ENCODE results near the gene PKN2.

The PKN2 gene

DNA sequence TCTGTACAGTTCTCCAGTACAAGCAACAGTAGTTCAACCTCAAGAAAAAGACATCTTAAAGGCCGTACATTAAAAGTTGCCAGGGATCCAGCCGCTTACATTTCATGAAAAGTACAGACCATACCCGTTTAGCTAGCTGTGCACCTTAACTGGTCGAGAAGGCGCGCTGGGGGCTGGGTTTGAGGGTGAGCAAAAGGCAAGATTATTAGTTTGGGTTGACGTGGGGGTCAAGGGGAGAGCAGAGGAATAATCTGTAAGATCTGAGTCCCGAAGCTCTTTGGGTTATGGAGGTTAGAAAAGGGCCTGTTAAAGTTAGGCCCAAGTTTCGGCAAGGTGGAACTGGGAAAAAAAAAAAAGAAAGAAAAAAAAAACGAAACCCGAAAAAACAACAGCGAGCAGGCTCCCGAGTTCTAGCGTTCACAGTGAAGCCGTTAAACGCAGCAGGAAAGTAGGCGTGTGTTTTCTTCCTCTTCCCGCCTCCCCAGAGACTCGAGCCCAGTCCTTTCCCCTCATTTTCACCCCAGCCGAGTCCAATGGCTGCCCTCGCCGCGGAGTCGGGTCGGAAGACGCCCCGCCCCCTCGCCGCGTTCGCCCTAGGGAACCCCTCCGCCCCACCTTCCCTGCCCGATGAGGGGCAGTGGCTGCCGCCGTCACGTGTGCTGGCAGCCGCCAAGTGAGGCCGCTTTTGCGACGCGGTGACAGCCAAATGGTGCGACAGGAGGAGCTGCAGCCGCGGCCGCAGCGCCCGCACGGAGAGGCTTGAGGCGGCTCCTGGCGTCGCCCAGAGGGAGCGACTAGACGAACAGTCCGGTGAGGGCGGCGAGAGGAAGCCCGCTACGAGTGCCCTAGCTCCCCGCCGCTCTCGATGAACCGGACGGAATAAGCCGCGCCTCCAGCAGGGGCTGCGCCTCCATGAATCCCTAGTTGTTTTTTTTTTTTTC lies at the start of gene PKN2:
PKN2 (plus strand) TSS at position 733 of the 941 bp plus-strand sequence. CDS start 308 bp downstream, outside the sequence.
- DNase-seq = peak; percentile 97

- no peak for DNase-seq
Measured at GRCh38 chr1:88634538-88634937, 49.5 kb upstream of the PKN2 start.

DNA sequence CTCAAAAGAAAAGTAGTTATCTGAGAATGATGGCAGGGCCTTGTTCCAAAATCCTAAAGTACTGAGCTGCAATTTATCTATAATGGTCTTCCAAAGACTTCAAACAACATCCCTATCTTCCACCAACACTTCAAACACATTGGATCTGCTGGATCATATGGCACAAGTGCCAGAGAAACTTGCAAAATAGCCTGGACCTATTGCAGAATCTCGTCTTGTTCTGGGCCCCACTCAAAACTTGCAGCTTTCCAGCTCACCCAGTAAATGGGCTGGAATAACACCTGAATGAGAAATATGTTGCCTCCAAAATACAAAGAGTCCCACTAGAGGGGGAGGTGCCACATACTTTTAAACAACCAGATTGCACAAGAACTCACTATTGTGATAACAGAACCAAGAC lies 44.0 kb upstream of the PKN2 start:
- DNase-seq = no peak

DNA sequence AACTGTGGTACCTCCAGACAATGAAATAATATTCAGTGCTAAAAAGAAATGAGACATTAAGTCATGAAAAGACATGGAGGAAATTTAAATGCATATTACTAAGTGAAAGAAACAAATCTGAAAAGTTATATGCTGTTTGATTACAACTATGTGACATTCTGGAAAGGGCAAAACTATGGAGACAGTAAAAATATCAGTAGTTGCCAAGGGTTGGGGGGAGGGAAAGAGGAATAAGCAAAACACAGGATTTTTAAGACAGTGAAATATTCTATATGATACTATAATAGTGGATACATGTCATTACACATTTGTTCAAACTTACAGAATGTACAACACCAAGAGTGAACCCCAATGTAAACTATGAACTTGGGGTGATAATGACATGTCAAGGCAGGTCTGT lies 38.2 kb upstream of the PKN2 start:
- no peak for DNase-seq

- no peak for DNase-seq
Measured at GRCh38 chr1:88646476-88647248, 37.4 kb upstream of the PKN2 start.

DNA sequence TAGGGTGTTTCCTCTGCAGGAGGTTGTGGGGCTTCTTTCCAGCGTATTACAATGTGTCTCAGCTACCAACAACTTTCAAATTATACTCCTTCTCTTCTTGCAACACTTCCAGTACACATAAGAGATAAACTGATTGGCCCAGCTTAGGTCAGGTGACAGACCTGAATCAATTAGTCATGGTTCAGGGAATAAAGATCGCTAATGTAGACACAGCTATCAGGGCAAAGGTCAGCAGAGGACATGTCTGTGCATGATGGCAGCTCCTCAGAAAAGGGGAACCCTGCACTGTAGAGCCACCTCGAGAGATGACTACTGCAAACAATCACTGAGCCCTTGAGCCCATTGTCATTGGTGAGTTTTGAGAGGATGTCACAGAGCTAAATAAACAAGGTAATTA lies 36.8 kb upstream of the PKN2 start:
- DNase-seq = no peak

DNA sequence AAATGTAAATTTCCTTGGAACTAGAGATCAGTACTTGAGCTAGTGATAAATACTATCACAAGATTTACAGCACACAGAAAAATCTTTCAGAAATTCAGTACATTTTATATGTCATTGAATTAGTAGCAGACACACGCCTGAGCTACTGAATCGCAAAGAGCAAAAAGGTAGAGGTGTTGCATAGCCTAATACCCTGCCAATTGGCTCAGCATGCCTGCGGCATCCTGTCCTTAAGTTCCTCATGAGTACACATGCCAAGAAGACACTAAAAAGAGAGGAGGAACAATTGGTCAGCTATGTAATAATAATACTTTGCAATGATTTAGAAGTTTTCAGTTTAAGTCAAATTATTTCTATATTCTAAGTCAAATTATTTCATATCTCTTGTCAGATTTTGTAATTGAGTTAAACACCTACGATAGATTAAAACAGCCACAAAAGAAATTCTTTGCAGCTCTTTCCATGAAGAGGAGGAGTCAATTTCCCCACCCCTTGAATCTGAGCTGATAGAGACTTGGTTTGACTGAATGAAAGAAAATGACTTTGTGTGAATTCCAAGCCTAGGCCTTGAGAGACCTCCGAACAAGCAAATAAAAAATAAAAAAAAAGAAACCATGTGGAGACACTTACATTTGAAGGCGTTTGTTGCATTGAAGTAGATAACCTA lies 36.2 kb upstream of the PKN2 start:
- no peak for DNase-seq

- DNase-seq = no peak
Measured at GRCh38 chr1:88648706-88649105, 35.4 kb upstream of the PKN2 start.

DNA sequence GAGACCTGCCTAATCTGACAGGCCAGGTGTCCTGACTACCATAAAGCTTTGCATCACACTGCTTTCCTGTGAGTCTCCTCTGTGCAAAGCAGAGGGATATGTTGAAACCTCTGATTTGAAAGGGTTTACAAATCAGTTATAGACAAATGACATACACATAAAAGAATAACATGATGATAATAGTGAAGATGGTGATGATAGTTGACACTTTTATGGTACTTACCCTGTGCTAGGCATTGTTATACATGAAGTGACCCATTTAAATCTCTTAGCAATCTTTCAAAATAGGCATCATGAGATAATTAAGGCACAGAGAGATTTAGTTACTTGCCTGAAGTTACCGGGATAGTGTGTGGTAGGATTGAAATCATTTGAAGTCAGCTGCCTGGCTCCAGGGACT lies 34.1 kb upstream of the PKN2 start:
- DNase-seq = no peak

DNA sequence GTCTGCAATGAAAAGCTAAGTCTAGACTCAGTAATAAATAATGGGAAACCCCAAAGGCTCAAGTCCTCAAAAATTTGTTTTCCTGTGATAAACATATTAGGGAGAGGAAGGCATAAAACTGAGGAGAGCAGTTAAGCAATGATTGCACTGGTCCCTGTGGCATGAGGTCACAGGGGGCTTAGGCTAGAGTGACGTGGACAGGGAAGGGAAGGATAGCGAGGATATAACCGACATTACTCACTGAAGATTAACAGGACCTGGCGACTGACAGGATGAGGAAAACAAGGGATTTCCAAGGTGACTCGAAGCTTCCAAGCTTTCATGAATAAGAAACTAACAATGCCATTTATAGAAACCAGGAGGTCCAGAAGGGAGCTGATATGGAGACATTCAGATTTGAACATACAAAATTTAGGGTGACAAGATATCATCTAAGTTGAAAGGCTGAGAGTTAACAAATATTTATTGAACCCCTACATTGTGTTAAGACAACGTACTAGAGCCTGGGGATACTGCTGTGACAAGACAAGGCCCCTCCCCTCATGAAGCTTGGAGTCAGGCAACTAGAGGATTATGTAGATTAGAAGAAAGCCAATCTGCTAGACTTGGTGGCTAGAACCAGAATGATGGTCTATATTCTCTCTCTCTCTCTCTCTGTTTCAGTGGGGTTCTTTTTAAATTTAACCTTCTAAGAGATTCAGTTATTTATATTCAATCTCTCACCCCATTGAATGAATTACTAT lies 33.2 kb upstream of the PKN2 start:
- DNase-seq = no peak

DNA sequence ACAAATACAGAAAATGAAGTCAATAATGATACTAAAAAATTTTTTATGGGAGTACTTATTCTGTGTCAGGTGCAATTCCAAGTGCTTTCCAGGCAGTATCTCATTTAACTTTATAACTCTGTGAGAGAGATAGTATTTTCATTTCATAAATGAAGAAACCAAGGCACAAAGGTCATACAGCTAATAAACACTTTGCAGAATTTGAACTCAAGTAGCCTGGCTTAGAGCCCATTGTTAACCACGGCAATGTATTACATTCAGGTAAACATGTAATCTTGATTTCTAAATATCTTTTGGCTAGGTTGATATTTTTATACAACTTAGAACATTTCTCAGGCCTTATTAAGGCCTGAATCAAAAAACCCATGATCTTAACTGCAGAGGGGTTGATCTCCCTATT lies 28.9 kb upstream of the PKN2 start:
- no peak for DNase-seq

- peak; percentile 54 for DNase-seq
Measured at GRCh38 chr1:88655685-88656299, 28.3 kb upstream of the PKN2 start.

- DNase-seq = no peak
Measured at GRCh38 chr1:88658419-88658818, 25.7 kb upstream of the PKN2 start.

- no peak for DNase-seq
Measured at GRCh38 chr1:88659552-88659951, 24.5 kb upstream of the PKN2 start.

DNA sequence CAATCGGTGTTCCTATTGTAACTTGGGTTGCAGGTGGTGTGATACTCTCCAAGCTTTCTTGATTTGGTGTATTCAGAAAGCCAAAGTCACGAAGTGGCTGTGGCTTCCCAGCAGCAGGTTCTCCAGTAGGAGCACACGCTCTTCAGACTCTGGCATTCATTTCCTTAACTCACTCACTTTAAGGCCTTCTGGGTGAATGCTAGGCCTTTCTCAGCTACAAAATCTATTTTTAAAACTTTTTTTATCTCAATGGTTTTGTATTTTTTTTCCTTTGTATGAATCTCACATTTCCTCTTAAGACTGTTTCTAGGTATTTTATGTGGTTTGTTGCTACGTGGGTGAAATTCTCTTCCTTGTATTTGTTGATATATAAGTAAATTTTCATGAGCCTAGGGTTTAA lies 22.9 kb upstream of the PKN2 start:
- DNase-seq = no peak

- DNase-seq = no peak
Measured at GRCh38 chr1:88661951-88662699, 21.9 kb upstream of the PKN2 start.

GRCh38 chr1:88662723-88663122 lies 21.4 kb upstream of the PKN2 start:
- DNase-seq = no peak

GRCh38 chr1:88668405-88668804 lies 15.7 kb upstream of the PKN2 start:
- no peak for DNase-seq

- no peak for DNase-seq
Measured at GRCh38 chr1:88670462-88670861, 13.6 kb upstream of the PKN2 start.

GRCh38 chr1:88673446-88673845 lies 10.6 kb upstream of the PKN2 start:
- DNase-seq = no peak

GRCh38 chr1:88678405-88678804 lies 5.7 kb upstream of the PKN2 start:
- no peak for DNase-seq

- DNase-seq = no peak
Measured at GRCh38 chr1:88680471-88680870, 3.6 kb upstream of the PKN2 start.
